Gastrocnemius medialis (tissue), 4 donors: ENCODE results near the gene CCDC88A.

Source experiments
- POLR2A ChIP-seq, 2 donors: fragments of 450-650 bp; IDR thresholded peaks; one replicate each; pipeline ENCODE4 v1.6.1; 2017; ENCODE audit warnings: antibody characterized with exemption in 2 of 2, mild to moderate bottlenecking in 2 of 2, moderate library complexity in 2 of 2
- TF ChIP-seq, protein P1 (sequence below), 5 experiments: fragments of 450-650 bp in 3 of 5; fragments of 200-600 bp in 2 of 5; sonication (generic) in 2 of 5; IDR thresholded peaks in 4 of 5; conservative IDR thresholded peaks in 1 of 5; 1 replicate in 4 of 5; 2 replicates in 1 of 5; pipeline ENCODE4 v1.5.1; 2016 to 2019; ENCODE audit warnings: antibody characterized with exemption in 5 of 5, mild to moderate bottlenecking in 3 of 5, moderate library complexity in 3 of 5

GRCh38 chr2:55418072-55418471 is 1.6 kb downstream of the CCDC88A start:
- TF ChIP-seq, protein P1, sequence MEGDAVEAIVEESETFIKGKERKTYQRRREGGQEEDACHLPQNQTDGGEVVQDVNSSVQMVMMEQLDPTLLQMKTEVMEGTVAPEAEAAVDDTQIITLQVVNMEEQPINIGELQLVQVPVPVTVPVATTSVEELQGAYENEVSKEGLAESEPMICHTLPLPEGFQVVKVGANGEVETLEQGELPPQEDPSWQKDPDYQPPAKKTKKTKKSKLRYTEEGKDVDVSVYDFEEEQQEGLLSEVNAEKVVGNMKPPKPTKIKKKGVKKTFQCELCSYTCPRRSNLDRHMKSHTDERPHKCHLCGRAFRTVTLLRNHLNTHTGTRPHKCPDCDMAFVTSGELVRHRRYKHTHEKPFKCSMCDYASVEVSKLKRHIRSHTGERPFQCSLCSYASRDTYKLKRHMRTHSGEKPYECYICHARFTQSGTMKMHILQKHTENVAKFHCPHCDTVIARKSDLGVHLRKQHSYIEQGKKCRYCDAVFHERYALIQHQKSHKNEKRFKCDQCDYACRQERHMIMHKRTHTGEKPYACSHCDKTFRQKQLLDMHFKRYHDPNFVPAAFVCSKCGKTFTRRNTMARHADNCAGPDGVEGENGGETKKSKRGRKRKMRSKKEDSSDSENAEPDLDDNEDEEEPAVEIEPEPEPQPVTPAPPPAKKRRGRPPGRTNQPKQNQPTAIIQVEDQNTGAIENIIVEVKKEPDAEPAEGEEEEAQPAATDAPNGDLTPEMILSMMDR (IDR thresholded peaks at IDR 0.05 in 4 of 5, conservative IDR thresholded peaks at IDR 0.05 in 1 of 5), result no peak
- no peak for TF ChIP-seq POLR2A (IDR thresholded peaks at IDR 0.05)
